ENCODE data around the gene ARHGEF7.

ARHGEF7 gene

GRCh38 chr13:111281751-111282311 lies 166.7 kb downstream of the ARHGEF7 start:
- DNase-seq = no peak

- DNase-seq = no peak
These were observed 167.3 kb downstream of the ARHGEF7 start for GRCh38 chr13:111282425-111282824.

GRCh38 chr13:111282997-111283396 lies 167.9 kb downstream of the ARHGEF7 start:
- no peak for DNase-seq

GRCh38 chr13:111283457-111283856 lies 168.3 kb downstream of the ARHGEF7 start:
- no peak for DNase-seq

- DNase-seq = no peak
These were observed 168.9 kb downstream of the ARHGEF7 start for GRCh38 chr13:111283991-111284390.

GRCh38 chr13:111284565-111284964 lies 169.5 kb downstream of the ARHGEF7 start:
- no peak for DNase-seq

DNA sequence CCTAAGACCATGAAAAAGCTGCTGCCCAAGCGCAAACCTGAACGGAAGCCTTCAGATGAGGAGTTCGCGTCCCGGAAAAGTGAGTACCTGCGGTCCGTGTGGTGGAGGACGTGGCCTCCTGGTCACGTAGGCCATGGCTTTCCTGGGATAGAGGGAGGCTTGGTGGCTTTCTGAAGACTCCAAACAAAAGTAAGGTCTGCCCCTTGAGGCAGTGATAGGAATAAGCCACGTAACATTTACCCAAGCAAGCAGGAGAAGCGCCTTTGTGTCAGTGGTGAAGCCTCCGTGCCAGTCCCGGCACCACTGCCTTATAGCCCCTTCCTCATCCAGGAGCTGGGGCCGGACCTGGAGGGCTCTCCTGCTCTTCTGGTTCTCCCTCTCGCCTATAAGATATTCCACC lies 171.1 kb downstream of the ARHGEF7 start:
- DNase-seq = no peak

GRCh38 chr13:111286749-111287148 lies 171.6 kb downstream of the ARHGEF7 start:
- no peak for DNase-seq

GRCh38 chr13:111287201-111287600 lies 172.1 kb downstream of the ARHGEF7 start:
- no peak for DNase-seq

- no peak for DNase-seq
These were observed 173.2 kb downstream of the ARHGEF7 start for GRCh38 chr13:111288276-111288675.

DNA sequence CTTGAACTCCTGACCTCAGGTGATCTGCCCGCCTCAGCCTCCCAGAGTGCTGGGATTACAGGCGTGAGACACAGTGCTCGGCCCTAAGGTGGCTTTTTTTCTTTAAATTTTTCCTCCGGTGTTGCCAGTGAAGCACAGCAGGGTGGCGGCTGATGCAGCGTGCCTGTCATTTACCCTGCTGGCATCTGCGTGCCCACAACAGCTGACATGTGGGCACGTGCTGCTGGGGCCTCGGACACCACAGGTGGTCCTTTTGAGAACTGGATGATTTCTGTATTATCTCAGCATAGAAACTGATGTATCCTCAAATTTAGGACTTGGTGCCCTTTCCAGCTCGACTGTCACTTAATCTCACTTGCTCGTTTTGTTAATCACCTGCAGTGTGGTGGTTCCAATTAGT lies 174.1 kb downstream of the ARHGEF7 start:
- no peak for DNase-seq

DNA sequence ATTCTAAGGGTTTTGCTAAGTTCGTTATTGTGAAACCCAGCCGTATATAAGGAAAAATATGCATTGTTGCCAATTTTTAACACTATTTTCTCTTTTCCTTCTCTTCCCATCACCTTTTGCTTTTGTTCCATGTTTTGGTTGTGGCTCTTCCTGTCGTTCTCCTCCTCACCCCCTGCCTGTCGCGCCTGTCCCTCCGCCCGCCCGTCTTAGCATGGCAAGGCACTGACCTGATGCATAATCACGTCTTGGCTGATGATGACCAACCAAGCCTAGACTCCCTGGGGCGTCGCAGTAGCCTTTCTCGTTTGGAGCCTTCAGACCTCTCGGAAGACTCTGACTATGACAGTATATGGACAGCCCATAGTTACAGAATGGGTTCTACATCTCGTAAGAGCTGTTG lies 176.8 kb downstream of the ARHGEF7 start:
- DNase-seq = no peak

- no peak for DNase-seq
These were observed 177.8 kb downstream of the ARHGEF7 start for GRCh38 chr13:111292710-111293485.

- DNase-seq = no peak
These were observed 180.8 kb downstream of the ARHGEF7 start for GRCh38 chr13:111295886-111296285.

- no peak for DNase-seq
These were observed 181.3 kb downstream of the ARHGEF7 start for GRCh38 chr13:111296417-111296816.

GRCh38 chr13:111298214-111298975 lies 183.3 kb downstream of the ARHGEF7 start:
- no peak for DNase-seq

- DNase-seq = no peak
These were observed 187.1 kb downstream of the ARHGEF7 start for GRCh38 chr13:111302045-111302726.

GRCh38 chr13:111303559-111303958 lies 188.4 kb downstream of the ARHGEF7 start:
- DNase-seq = no peak

- DNase-seq = no peak
These were observed 189.0 kb downstream of the ARHGEF7 start for GRCh38 chr13:111304041-111304544.

GRCh38 chr13:111304603-111305289 lies 189.6 kb downstream of the ARHGEF7 start:
- no peak for DNase-seq

DNA sequence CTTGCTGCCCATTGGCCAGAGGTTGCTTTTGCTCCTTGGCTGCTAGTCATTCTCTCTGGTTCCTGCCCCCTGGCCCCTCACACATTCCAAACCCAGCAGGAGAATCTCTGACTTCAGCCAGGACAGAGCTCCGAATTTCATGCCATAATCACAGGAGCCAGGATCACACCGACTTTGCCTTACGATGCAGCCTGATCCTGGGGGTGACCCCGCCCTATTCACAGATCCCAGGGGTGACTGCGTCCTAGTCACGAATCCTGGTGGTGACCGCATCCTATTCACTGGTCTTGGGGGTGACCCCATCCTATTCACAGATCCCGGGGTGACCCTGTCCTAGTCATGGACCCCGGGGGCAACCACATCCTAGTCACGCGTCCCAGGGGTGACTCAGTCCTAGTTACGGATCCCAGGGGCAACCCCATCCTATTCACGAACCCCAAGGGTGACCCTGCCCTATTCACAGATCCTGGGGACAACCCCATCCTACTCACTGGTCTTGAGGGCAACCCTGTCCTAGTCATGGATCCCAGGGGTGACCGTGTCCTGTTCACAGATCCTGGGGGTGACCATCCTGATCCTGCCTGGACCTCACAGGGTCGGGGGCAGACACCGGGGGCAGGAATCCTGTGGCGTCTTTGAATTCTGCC lies 198.0 kb downstream of the ARHGEF7 start:
- no peak for DNase-seq

DNA sequence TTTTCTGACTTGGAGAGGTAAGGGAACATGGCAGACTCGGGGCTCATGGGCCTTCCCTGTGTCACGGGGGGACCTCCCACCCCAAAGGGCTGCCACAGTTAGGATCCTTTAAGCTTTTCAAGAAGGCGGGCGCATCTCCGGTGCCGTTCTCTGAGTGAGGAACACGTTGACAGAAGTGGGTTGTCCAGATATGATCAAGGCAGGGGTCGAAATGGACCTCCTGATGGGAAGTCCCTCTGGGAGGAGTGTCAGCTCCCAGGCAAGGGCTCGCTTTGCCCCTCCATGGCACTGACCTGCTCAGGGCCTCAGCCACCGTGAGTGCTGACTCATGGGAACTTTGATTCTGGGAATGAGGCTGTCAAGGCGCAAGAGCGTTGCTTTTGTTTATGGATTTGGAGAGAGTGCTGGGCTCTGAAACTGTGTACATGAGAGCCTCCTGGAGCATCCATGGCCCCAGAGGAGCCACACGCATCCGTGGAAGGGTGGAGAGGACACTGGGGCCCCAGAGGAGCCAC lies 198.9 kb downstream of the ARHGEF7 start:
- DNase-seq = no peak

Measured in CD4-positive, alpha-beta T cell treated with Interleukin-17A for 4 hours (primary cell).